Activated CD8-positive, alpha-beta T cell treated with anti-CD3 and anti-CD28 coated beads for 36 hours (primary cell): Measurements from ENCODE around the gene ZFYVE9. TPM values are rescaled to one million over a fixed set of nuclear protein-coding genes. Genes with fewer than 3 reads are reported as not detected.

ENCODE experiments used
- ATAC-seq: fragments of 200-7000 bp; cut with Tn5 transposase; one replicate; pipeline ENCODE4 v1.10.0; 2021; ENCODE audit warnings: mild to moderate bottlenecking, moderate library complexity
- CTCF ChIA-PET: fragments of 350-600 bp; sonication (Branson Sonifier 250); formaldehyde crosslinking; loops from one replicate; lab custom pipeline; 2021; ENCODE audit warnings: antibody characterized with exemption; lab: Charles Lee
- POLR2A ChIA-PET: fragments of 350-600 bp; sonication (Branson Sonifier 250); formaldehyde crosslinking; loops from one replicate; lab custom pipeline; 2021; ENCODE audit warnings: antibody characterized with exemption; lab: Charles Lee
- DNase-seq: peaks from one replicate; pipeline ENCODE4 v3.0.0-alpha.2; 2020
- H3K27ac Mint-ChIP-seq: one replicate; pipeline ENCODE4 v1.8.0; 2021; ENCODE audit warnings: mild to moderate bottlenecking, mixed read lengths
- H3K27me3 Mint-ChIP-seq: one replicate; pipeline ENCODE4 v1.8.0; 2021; ENCODE audit warnings: mixed read lengths
- H3K36me3 Mint-ChIP-seq: one replicate; pipeline ENCODE4 v1.8.0; 2021; ENCODE audit warnings: low read depth, mixed read lengths
- H3K4me1 Mint-ChIP-seq: one replicate; pipeline ENCODE4 v1.8.0; 2021; ENCODE audit warnings: low read depth, mixed read lengths
- H3K4me3 Mint-ChIP-seq: one replicate; pipeline ENCODE4 v1.8.0; 2021; ENCODE audit warnings: mild to moderate bottlenecking, moderate library complexity, mixed read lengths
- H3K9me3 Mint-ChIP-seq: one replicate; pipeline ENCODE4 v1.8.0; 2021; ENCODE audit warnings: mixed read lengths
- CTCF ChIP-seq: fragments of 200-600 bp; IDR thresholded peaks from one replicate; pipeline ENCODE4 v1.8.0; 2022; ENCODE audit warnings: antibody characterized with exemption, mild to moderate bottlenecking
- intact Hi-C: fragments of 100-400 bp; cut with micrococcal nuclease; formaldehyde crosslinking; loops from one replicate; pipeline ENCODE4 v1.10.0; 2022
- total RNA-seq, 2 experiments: library from RNA; stranded (reverse); gene quantifications; one replicate each; pipeline ENCODE4 v1.2.3, GENCODE V29; 2021

Gene ZFYVE9
- total RNA-seq, 2 experiments from 2014 or later, result 5.0 to 5.6 TPM

DNA sequence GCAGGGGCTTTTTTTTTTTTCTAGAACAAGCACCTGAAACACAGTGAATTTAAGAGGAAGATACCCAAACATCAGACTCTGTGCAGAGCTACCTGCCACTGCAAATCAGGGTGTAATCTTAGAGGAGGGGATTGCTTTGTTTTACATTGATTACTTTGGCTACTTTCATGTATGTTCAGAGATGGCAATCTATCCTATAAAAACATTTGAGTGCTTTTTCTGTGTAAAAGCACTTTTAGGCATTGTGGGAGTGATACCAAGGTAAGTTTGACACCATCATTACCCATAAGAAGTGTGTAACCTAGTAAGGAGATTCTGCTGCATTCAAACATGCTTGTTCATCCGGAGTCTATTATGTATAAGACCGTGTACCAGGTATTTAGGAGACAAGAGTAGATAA lies 50.1 kb downstream of the ZFYVE9 start:
- no peaks in the 10 kb centered on the region for H3K36me3 Mint-ChIP-seq
- H3K4me3 Mint-ChIP-seq, result no peak overlapping the region
- ChIA-PET POLR2A (no interaction called here), CTCF (no interaction called here)
- H3K4me1 Mint-ChIP-seq, result no peaks in the 10 kb centered on the region
- DNase-seq, result no peak
- intact Hi-C loops, result no loop called here
- no peaks in the 10 kb centered on the region for H3K9me3 Mint-ChIP-seq
- TF ChIP-seq CTCF, result no peak
- no peak overlapping the region for H3K27ac Mint-ChIP-seq
- no peaks in the 10 kb centered on the region for H3K27me3 Mint-ChIP-seq
- ATAC-seq, result no peak

GRCh38 chr1:52192436-52192835 lies 50.5 kb downstream of the ZFYVE9 start:
- DNase-seq (no peak), ATAC-seq (no peak)
- no peak for TF ChIP-seq CTCF
- Mint-ChIP-seq H3K4me3 (no peak overlapping the region), H3K27me3 (no peaks in the 10 kb centered on the region), H3K9me3 (no peaks in the 10 kb centered on the region), H3K4me1 (no peaks in the 10 kb centered on the region), H3K36me3 (no peaks in the 10 kb centered on the region), H3K27ac (no peak overlapping the region)
- intact Hi-C loops, result no loop called here
- ChIA-PET CTCF (no interaction called here), POLR2A (no interaction called here)

- ATAC-seq (no peak), DNase-seq (no peak)
- POLR2A ChIA-PET, result no interaction called here
- no peak for TF ChIP-seq CTCF
- no peaks in the 10 kb centered on the region for H3K4me1 Mint-ChIP-seq
- H3K9me3 Mint-ChIP-seq, result no peaks in the 10 kb centered on the region
- H3K4me3 Mint-ChIP-seq, result no peak overlapping the region
- peaks cover 2% of the 10 kb centered on the region for H3K36me3 Mint-ChIP-seq
- H3K27me3 Mint-ChIP-seq, result no peaks in the 10 kb centered on the region
- CTCF ChIA-PET, result no interaction called here
- no peak overlapping the region for H3K27ac Mint-ChIP-seq
- intact Hi-C loops, result no loop called here
These were observed 52.1 kb downstream of the ZFYVE9 start for GRCh38 chr1:52193985-52194384.

DNA sequence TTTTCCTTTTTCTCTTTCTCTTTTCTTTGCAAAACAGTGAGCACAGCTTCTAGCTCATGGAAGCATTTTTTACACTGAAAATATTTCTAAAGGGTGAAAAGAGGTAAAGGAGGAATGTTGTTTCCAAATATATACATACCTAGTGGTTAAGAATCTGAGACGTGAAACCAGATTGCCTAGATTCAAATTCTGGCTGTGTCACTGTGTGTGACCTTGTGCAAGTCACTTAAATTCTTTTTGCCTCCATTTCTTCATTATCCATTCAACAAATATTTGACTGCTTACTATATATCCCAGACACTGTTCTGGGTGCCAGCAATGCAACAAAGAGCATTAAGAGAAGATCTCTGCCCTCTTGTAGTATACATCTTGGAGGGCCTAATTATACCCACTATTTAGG lies 53.3 kb downstream of the ZFYVE9 start:
- H3K4me1 Mint-ChIP-seq, result no peaks in the 10 kb centered on the region
- H3K27ac Mint-ChIP-seq, result no peak overlapping the region
- H3K4me3 Mint-ChIP-seq, result no peak overlapping the region
- H3K36me3 Mint-ChIP-seq, result peaks cover 4% of the 10 kb centered on the region
- TF ChIP-seq CTCF, result no peak
- DNase-seq, result no peak
- H3K27me3 Mint-ChIP-seq, result no peaks in the 10 kb centered on the region
- ChIA-PET CTCF (no interaction called here), POLR2A (no interaction called here)
- intact Hi-C loops, result no loop called here
- H3K9me3 Mint-ChIP-seq, result peaks cover 3% of the 10 kb centered on the region
- ATAC-seq, result no peak

GRCh38 chr1:52203935-52204625 lies 62.2 kb downstream of the ZFYVE9 start:
- Mint-ChIP-seq H3K4me1 (peaks cover 17% of the 10 kb centered on the region), H3K27ac (no peak overlapping the region), H3K9me3 (peaks cover 9% of the 10 kb centered on the region)

More at GRCh38 chr1:52203935-52204625, 62.2 kb downstream of the ZFYVE9 start:
- POLR2A ChIA-PET, result interaction anchor here (1.0 kb wide), 1 partner anchor 17 kb away, joined by 3 read pairs; no protein-coding TSS in a partner anchor
- no peak for TF ChIP-seq CTCF
- ATAC-seq, result no peak
- no peak overlapping the region for H3K4me3 Mint-ChIP-seq
- no peak for DNase-seq
- CTCF ChIA-PET, result no interaction called here
- intact Hi-C loops, result no loop called here
- no peaks in the 10 kb centered on the region for H3K27me3 Mint-ChIP-seq
- H3K36me3 Mint-ChIP-seq, result peaks cover 6% of the 10 kb centered on the region
